ENCODE measurements around the gene DMXL1. TPM values are rescaled to one million over a fixed set of nuclear protein-coding genes. Genes with fewer than 3 reads are reported as not detected.
"Not testable (repeated sequence)": the region's sequence is repeated elsewhere in the genome, so short reads cannot be mapped to it uniquely, and the experiment has no call there.

DMXL1 gene
- total RNA-seq, 1 experiment from 2014 or later, result 30.0 TPM

- Histone ChIP-seq H3K36me3 (ENCODE audit: control insufficient read depth, insufficient read depth, low read length) (no peaks in the 10 kb centered on the region), H3K4me1 (no peaks in the 10 kb centered on the region), H3K4me3 (ENCODE audit: low read depth, low read length) (no peak overlapping the region), H3K27me3 (replicated peaks; ENCODE audit: control insufficient read depth, insufficient read depth, low read length) (no peaks in the 10 kb centered on the region), H3K9me3 (no peaks in the 10 kb centered on the region)
- H3K4me3 Mint-ChIP-seq (ENCODE audit: unreplicated experiment), result no peak overlapping the region
- intact Hi-C loops (cut with micrococcal nuclease; ENCODE audit: unreplicated experiment), result no loop called here
- no peak for TF ChIP-seq CTCF (IDR thresholded peaks at IDR 0.05; ENCODE audit: insufficient read depth in 1 of 2, low read depth in 1 of 2, low read length in 1 of 2, severe bottlenecking in 1 of 2, unreplicated experiment in 1 of 2)
- no peak for DNase-seq
- CTCF ChIA-PET, result no interaction called here
- H3K27me3 Mint-ChIP-seq (ENCODE audit: insufficient read depth, unreplicated experiment), result no peaks in the 10 kb centered on the region
- POLR2A ChIA-PET, result no interaction called here
- H3K36me3 Mint-ChIP-seq (ENCODE audit: insufficient read depth, unreplicated experiment), result peaks cover 6% of the 10 kb centered on the region
- no peaks in the 10 kb centered on the region for H3K9me3 Mint-ChIP-seq (ENCODE audit: unreplicated experiment)
- no TSS peak for BruUV-seq (replicated peaks)
- H3K4me1 Mint-ChIP-seq (ENCODE audit: low read depth, unreplicated experiment), result no peaks in the 10 kb centered on the region
- H3K27ac Mint-ChIP-seq (ENCODE audit: unreplicated experiment), result no peak overlapping the region
These were observed 107.5 kb downstream of the DMXL1 start for GRCh38 chr5:119178435-119178834.

- Mint-ChIP-seq H3K4me3 (ENCODE audit: unreplicated experiment) (no peak overlapping the region), H3K27me3 (ENCODE audit: insufficient read depth, unreplicated experiment) (no peaks in the 10 kb centered on the region), H3K4me1 (ENCODE audit: low read depth, unreplicated experiment) (no peaks in the 10 kb centered on the region), H3K27ac (ENCODE audit: unreplicated experiment) (no peak overlapping the region), H3K9me3 (ENCODE audit: unreplicated experiment) (no peaks in the 10 kb centered on the region), H3K36me3 (ENCODE audit: insufficient read depth, unreplicated experiment) (peaks cover 6% of the 10 kb centered on the region)
- ChIA-PET CTCF (no interaction called here), POLR2A (no interaction called here)
- intact Hi-C loops (cut with micrococcal nuclease; ENCODE audit: unreplicated experiment), result no loop called here
- no peaks in the 10 kb centered on the region for H3K4me1 ChIP-seq
- no peaks in the 10 kb centered on the region for H3K36me3 ChIP-seq (ENCODE audit: control insufficient read depth, insufficient read depth, low read length)
- TF ChIP-seq CTCF (IDR thresholded peaks at IDR 0.05; ENCODE audit: insufficient read depth in 1 of 2, low read depth in 1 of 2, low read length in 1 of 2, severe bottlenecking in 1 of 2, unreplicated experiment in 1 of 2), result no peak
- BruUV-seq (replicated peaks), result no TSS peak
- no peaks in the 10 kb centered on the region for H3K27me3 ChIP-seq (replicated peaks; ENCODE audit: control insufficient read depth, insufficient read depth, low read length)
- no peak for DNase-seq
- H3K9me3 ChIP-seq, result no peaks in the 10 kb centered on the region
- H3K4me3 ChIP-seq (ENCODE audit: low read depth, low read length), result no peak overlapping the region
These were observed 109.2 kb downstream of the DMXL1 start for GRCh38 chr5:119179857-119180641.

- H3K4me3 Mint-ChIP-seq (ENCODE audit: unreplicated experiment); DNase-seq; H3K9me3 Mint-ChIP-seq (ENCODE audit: unreplicated experiment); CTCF ChIA-PET; H3K36me3 Mint-ChIP-seq (ENCODE audit: insufficient read depth, unreplicated experiment); H3K4me1 Mint-ChIP-seq (ENCODE audit: low read depth, unreplicated experiment); H3K27me3 ChIP-seq (replicated peaks; ENCODE audit: control insufficient read depth, insufficient read depth, low read length); H3K4me3 ChIP-seq (ENCODE audit: low read depth, low read length); intact Hi-C loops (cut with micrococcal nuclease; ENCODE audit: unreplicated experiment); H3K9me3 ChIP-seq; H3K36me3 ChIP-seq (ENCODE audit: control insufficient read depth, insufficient read depth, low read length); POLR2A ChIA-PET; BruUV-seq (replicated peaks); H3K27me3 Mint-ChIP-seq (ENCODE audit: insufficient read depth, unreplicated experiment); H3K27ac Mint-ChIP-seq (ENCODE audit: unreplicated experiment); H3K4me1 ChIP-seq: not testable (repeated sequence)
These were observed 114.6 kb downstream of the DMXL1 start for GRCh38 chr5:119185512-119185911.
